ENCODE measurements around the gene PATL1. TPM values are rescaled to one million over a fixed set of nuclear protein-coding genes. Genes with fewer than 3 reads are reported as not detected.

The PATL1 gene
- total and polyA plus RNA-seq, 2 experiments from 2014 or later: 8.5 to 12.5 TPM

GRCh38 chr11:59710136-59710847 is 41.5 kb upstream of the PATL1 start:
- Histone ChIP-seq H3K9me3 (ENCODE audit: low read depth) (no peaks in the 10 kb centered on the region), H3F3A (ENCODE audit: insufficient read depth) (peaks cover 24% of the 10 kb centered on the region), H3K79me2 (ENCODE audit: insufficient read depth) (no peaks in the 10 kb centered on the region), H2AFZ (no peak overlapping the region), H3K9ac (no peak overlapping the region), H3K4me1 (ENCODE audit: insufficient read depth) (peaks cover 28% of the 10 kb centered on the region), H4K20me1 (ENCODE audit: insufficient read depth) (no peaks in the 10 kb centered on the region), H3K27me3 (replicated peaks; ENCODE audit: insufficient read depth) (no peaks in the 10 kb centered on the region; the same call in 1 of the 2 replicates), H3K36me3 (ENCODE audit: low read depth) (no peaks in the 10 kb centered on the region), H3K9me2 (ENCODE audit: insufficient read depth) (no peaks in the 10 kb centered on the region), H3K4me3 (no peak overlapping the region), H3K27ac (no peak overlapping the region), H3K4me2 (ENCODE audit: unreplicated experiment) (no peak overlapping the region)
- TF ChIP-seq EZH2 (IDR thresholded peaks at IDR 0.05; ENCODE audit: insufficient read depth, poor library complexity, severe bottlenecking) (no peak), EZH2phosphoT487 (IDR thresholded peaks at IDR 0.05; ENCODE audit: insufficient read depth, low read depth) (no peak)
- DNase-seq: no peak
- 79 to 83% methylated on average over 3 of the region's 3 CpGs for WGBS, 2 experiments (ENCODE audit: low coverage in 1 of 2, low lambda C conversion rate in 2 of 2, missing lambda C conversion rate in 2 of 2)
- in situ Hi-C loops (cut with MboI): no loop called here

GRCh38 chr11:59708537-59708936 is 39.7 kb upstream of the PATL1 start:
- Histone ChIP-seq H3K9ac (no peak overlapping the region), H3K4me3 (no peak overlapping the region), H2AFZ (no peak overlapping the region), H3K9me2 (ENCODE audit: insufficient read depth) (no peaks in the 10 kb centered on the region), H3K36me3 (ENCODE audit: low read depth) (no peaks in the 10 kb centered on the region), H3K27ac (no peak overlapping the region), H3K9me3 (ENCODE audit: low read depth) (no peaks in the 10 kb centered on the region), H4K20me1 (ENCODE audit: insufficient read depth) (no peaks in the 10 kb centered on the region), H3K4me2 (ENCODE audit: unreplicated experiment) (no peak overlapping the region), H3K79me2 (ENCODE audit: insufficient read depth) (no peaks in the 10 kb centered on the region), H3K27me3 (replicated peaks; ENCODE audit: insufficient read depth) (no peaks in the 10 kb centered on the region), H3F3A (ENCODE audit: insufficient read depth) (peaks cover 24% of the 10 kb centered on the region), H3K4me1 (ENCODE audit: insufficient read depth) (peaks cover 28% of the 10 kb centered on the region)
- DNase-seq: no peak
- TF ChIP-seq EZH2 (IDR thresholded peaks at IDR 0.05; ENCODE audit: insufficient read depth, poor library complexity, severe bottlenecking): no peak
- no peak for TF ChIP-seq EZH2phosphoT487 (IDR thresholded peaks at IDR 0.05; ENCODE audit: insufficient read depth, low read depth)
- 56 to 57% methylated on average over 1 of the region's 1 CpG for WGBS, 2 experiments (ENCODE audit: low coverage in 1 of 2, low lambda C conversion rate in 2 of 2, missing lambda C conversion rate in 2 of 2)
- in situ Hi-C loops (cut with MboI): no loop called here

- 38 to 39% methylated on average over 1 of the region's 1 CpG for WGBS, 2 experiments (ENCODE audit: low coverage in 1 of 2, low lambda C conversion rate in 2 of 2, missing lambda C conversion rate in 2 of 2)
- Histone ChIP-seq H3K4me1 (ENCODE audit: insufficient read depth) (peaks cover 28% of the 10 kb centered on the region), H4K20me1 (ENCODE audit: insufficient read depth) (no peaks in the 10 kb centered on the region), H3K79me2 (ENCODE audit: insufficient read depth) (no peaks in the 10 kb centered on the region), H3F3A (ENCODE audit: insufficient read depth) (peaks cover 24% of the 10 kb centered on the region), H3K4me2 (ENCODE audit: unreplicated experiment) (no peak overlapping the region), H2AFZ (no peak overlapping the region), H3K36me3 (ENCODE audit: low read depth) (no peaks in the 10 kb centered on the region), H3K9ac (no peak overlapping the region), H3K9me3 (ENCODE audit: low read depth) (no peaks in the 10 kb centered on the region), H3K27ac (peak overlapping the region; percentile 56), H3K4me3 (no peak overlapping the region), H3K27me3 (replicated peaks; ENCODE audit: insufficient read depth) (no peaks in the 10 kb centered on the region), H3K9me2 (ENCODE audit: insufficient read depth) (no peaks in the 10 kb centered on the region)
- in situ Hi-C loops (cut with MboI): no loop called here
- TF ChIP-seq EZH2phosphoT487 (IDR thresholded peaks at IDR 0.05; ENCODE audit: insufficient read depth, low read depth): no peak
- TF ChIP-seq EZH2 (IDR thresholded peaks at IDR 0.05; ENCODE audit: insufficient read depth, poor library complexity, severe bottlenecking): no peak
- no peak for DNase-seq
These were observed 38.5 kb upstream of the PATL1 start for GRCh38 chr11:59707371-59707770.

GRCh38 chr11:59706518-59707285 is 37.9 kb upstream of the PATL1 start:
- Histone ChIP-seq H3K9ac (no peak overlapping the region), H3F3A (ENCODE audit: insufficient read depth) (peaks cover 24% of the 10 kb centered on the region), H3K4me3 (no peak overlapping the region), H3K27ac (peak overlapping the region; percentile 56), H2AFZ (no peak overlapping the region), H3K27me3 (replicated peaks; ENCODE audit: insufficient read depth) (no peaks in the 10 kb centered on the region), H3K4me2 (ENCODE audit: unreplicated experiment) (no peak overlapping the region), H3K9me2 (ENCODE audit: insufficient read depth) (no peaks in the 10 kb centered on the region), H3K79me2 (ENCODE audit: insufficient read depth) (no peaks in the 10 kb centered on the region), H3K4me1 (ENCODE audit: insufficient read depth) (peaks cover 28% of the 10 kb centered on the region), H3K9me3 (ENCODE audit: low read depth) (no peaks in the 10 kb centered on the region), H4K20me1 (ENCODE audit: insufficient read depth) (no peaks in the 10 kb centered on the region), H3K36me3 (ENCODE audit: low read depth) (no peaks in the 10 kb centered on the region)
- in situ Hi-C loops (cut with MboI): no loop called here
- WGBS, 2 experiments (ENCODE audit: low coverage in 1 of 2, low lambda C conversion rate in 2 of 2, missing lambda C conversion rate in 2 of 2): 28% methylated on average over 5 of the region's 5 CpGs
- DNase-seq: peak; percentile 68
- no peak for TF ChIP-seq EZH2 (IDR thresholded peaks at IDR 0.05; ENCODE audit: insufficient read depth, poor library complexity, severe bottlenecking)
- TF ChIP-seq EZH2phosphoT487 (IDR thresholded peaks at IDR 0.05; ENCODE audit: insufficient read depth, low read depth): no peak
